ENCODE results near the gene NECAB3.
"Not testable (repeated sequence)": the region's sequence is repeated elsewhere in the genome, so short reads cannot be mapped to it uniquely, and the experiment has no call there.

NECAB3 gene

GRCh38 chr20:33656010-33656782 is 18.0 kb downstream of the NECAB3 start:
- DNase-seq (ENCODE audit: low read depth, low spot score): no peak

GRCh38 chr20:33655164-33655563 is 19.1 kb downstream of the NECAB3 start:
- H3K4me3 ChIP-seq (ENCODE audit: low read length): no peak overlapping the region
- no peak for DNase-seq (ENCODE audit: low read depth, low spot score)

More at GRCh38 chr20:33656010-33656782, 18.0 kb downstream of the NECAB3 start:
- H3K4me3 ChIP-seq (ENCODE audit: low read length): no peak overlapping the region

GRCh38 chr20:33654680-33655161 is 19.5 kb downstream of the NECAB3 start:
- no peak overlapping the region for H3K4me3 ChIP-seq (ENCODE audit: low read length)
- no peak for DNase-seq (ENCODE audit: low read depth, low spot score)

GRCh38 chr20:33653900-33654596 is 20.2 kb downstream of the NECAB3 start:
- H3K4me3 ChIP-seq (ENCODE audit: low read length): no peak overlapping the region
- DNase-seq (ENCODE audit: low read depth, low spot score): no peak

GRCh38 chr20:33653218-33653899 is 20.9 kb downstream of the NECAB3 start:
- H3K4me3 ChIP-seq (ENCODE audit: low read length): no peak overlapping the region
- peak; percentile 39 for DNase-seq (ENCODE audit: low read depth, low spot score)

GRCh38 chr20:33651562-33652048 is 22.6 kb downstream of the NECAB3 start:
- H3K4me3 ChIP-seq (ENCODE audit: low read length): no peak overlapping the region
- DNase-seq (ENCODE audit: low read depth, low spot score): no peak

- DNase-seq (ENCODE audit: low read depth, low spot score): no peak
- H3K4me3 ChIP-seq (ENCODE audit: low read length): no peak overlapping the region
These were observed 23.3 kb downstream of the NECAB3 start for GRCh38 chr20:33650753-33651561.

- H3K4me3 ChIP-seq (ENCODE audit: low read length): no peak overlapping the region
- DNase-seq (ENCODE audit: low read depth, low spot score): no peak
These were observed 24.0 kb downstream of the NECAB3 start for GRCh38 chr20:33650111-33650752.

- H3K4me3 ChIP-seq (ENCODE audit: low read length): no peak overlapping the region
- DNase-seq (ENCODE audit: low read depth, low spot score): no peak
These were observed 25.0 kb downstream of the NECAB3 start for GRCh38 chr20:33649201-33649681.

GRCh38 chr20:33648396-33649004 is 25.7 kb downstream of the NECAB3 start:
- no peak for DNase-seq (ENCODE audit: low read depth, low spot score)
- H3K4me3 ChIP-seq (ENCODE audit: low read length): no peak overlapping the region

GRCh38 chr20:33647603-33648395 is 26.4 kb downstream of the NECAB3 start:
- DNase-seq (ENCODE audit: low read depth, low spot score): no peak
- no peak overlapping the region for H3K4me3 ChIP-seq (ENCODE audit: low read length)

GRCh38 chr20:33646959-33647602 is 27.1 kb downstream of the NECAB3 start:
- not testable (repeated sequence) for H3K4me3 ChIP-seq (ENCODE audit: low read length); DNase-seq (ENCODE audit: low read depth, low spot score)

GRCh38 chr20:33646191-33646590 is 28.0 kb downstream of the NECAB3 start:
- DNase-seq (ENCODE audit: low read depth, low spot score): no peak
- H3K4me3 ChIP-seq (ENCODE audit: low read length): no peak overlapping the region

GRCh38 chr20:33645396-33645795 is 28.8 kb downstream of the NECAB3 start:
- DNase-seq (ENCODE audit: low read depth, low spot score): no peak
- no peak overlapping the region for H3K4me3 ChIP-seq (ENCODE audit: low read length)

GRCh38 chr20:33645072-33645358 is 29.2 kb downstream of the NECAB3 start:
- DNase-seq (ENCODE audit: low read depth, low spot score): no peak
- no peak overlapping the region for H3K4me3 ChIP-seq (ENCODE audit: low read length)

GRCh38 chr20:33644313-33645071 is 29.7 kb downstream of the NECAB3 start:
- DNase-seq (ENCODE audit: low read depth, low spot score): no peak

More at GRCh38 chr20:33644313-33645071, 29.7 kb downstream of the NECAB3 start:
- H3K4me3 ChIP-seq (ENCODE audit: low read length): no peak overlapping the region

Measured in Jurkat, Clone E6-1 (cell line).